Naive thymus-derived CD4-positive, alpha-beta T cell (primary cell): ENCODE results near the gene ARMC5. TPM values are rescaled to one million over a fixed set of nuclear protein-coding genes. Genes with fewer than 3 reads are reported as not detected.

Source experiments
- ATAC-seq: fragments of 150-1000 bp; cut with Tn5 transposase; 2 replicates; pipeline ENCODE4 v1.10.0; 2021; ENCODE audit warnings: mild to moderate bottlenecking, moderate library complexity
- CTCF ChIA-PET: fragments of 350-600 bp; sonication (Branson Sonifier 250); formaldehyde crosslinking; loops from one replicate; lab custom pipeline; 2021; ENCODE audit warnings: antibody characterized with exemption; lab: Charles Lee
- POLR2A ChIA-PET: fragments of 350-600 bp; sonication (Branson Sonifier 250); formaldehyde crosslinking; loops from one replicate; lab custom pipeline; 2021; ENCODE audit warnings: antibody characterized with exemption, inconsistent platforms; lab: Charles Lee
- DNase-seq, 9 donors: peaks; one replicate each; pipeline versions ENCODE4 v3.0.0 to v3.0.0-alpha.2; 2020 to 2022; ENCODE audit warnings: mixed read lengths in 1 of 9
- H3K27ac ChIP-seq: one replicate; pipeline ENCODE4 v1.7.0; 2013; ENCODE audit warnings: mild to moderate bottlenecking, low read depth, low read length, moderate library complexity
- H3K27me3 ChIP-seq, 2 donors: one replicate each; pipeline ENCODE4 v1.7.0; 2013; ENCODE audit warnings: low read length in 2 of 2, mild to moderate bottlenecking in 2 of 2, moderate library complexity in 2 of 2; ENCODE audit not compliant: control insufficient read depth in 2 of 2, insufficient read depth in 2 of 2
- H3K36me3 ChIP-seq, 3 experiments: 1 replicate in 2 of 3; 2 replicates in 1 of 3; pipeline ENCODE4 v1.7.0; 2013; ENCODE audit warnings: low read length in 3 of 3, mild to moderate bottlenecking in 3 of 3, moderate library complexity in 1 of 3; ENCODE audit not compliant: insufficient read depth in 3 of 3, control insufficient read depth in 2 of 3
- H3K4me1 ChIP-seq, 2 donors: one replicate each; pipeline ENCODE4 v1.7.0; 2013; ENCODE audit warnings: low read length in 2 of 2, mild to moderate bottlenecking in 2 of 2, moderate library complexity in 1 of 2; ENCODE audit not compliant: control insufficient read depth in 2 of 2, insufficient read depth in 2 of 2
- H3K4me3 ChIP-seq: 2 replicates; pipeline ENCODE4 v1.7.0; 2013; ENCODE audit warnings: mild to moderate bottlenecking, low read length
- H3K9me3 ChIP-seq, 3 experiments: 1 replicate in 2 of 3; 2 replicates in 1 of 3; pipeline ENCODE4 v1.7.0; 2013; ENCODE audit warnings: low read length in 3 of 3; ENCODE audit not compliant: control insufficient read depth in 2 of 3
- H3K27ac Mint-ChIP-seq, 9 donors: one replicate each; pipeline ENCODE4 v1.8.0; 2020 to 2022; ENCODE audit warnings: mixed read lengths in 9 of 9, mild to moderate bottlenecking in 8 of 9, moderate library complexity in 5 of 9, inconsistent platforms in 2 of 9
- H3K27me3 Mint-ChIP-seq, 5 donors: one replicate each; pipeline ENCODE4 v1.8.0; 2021 to 2022; ENCODE audit warnings: mixed read lengths in 5 of 5, mild to moderate bottlenecking in 1 of 5
- H3K36me3 Mint-ChIP-seq, 5 donors: one replicate each; pipeline ENCODE4 v1.8.0; 2020 to 2022; ENCODE audit warnings: mixed read lengths in 5 of 5, mild to moderate bottlenecking in 3 of 5, inconsistent platforms in 1 of 5
- H3K4me1 Mint-ChIP-seq, 7 donors: one replicate each; pipeline ENCODE4 v1.8.0; 2020 to 2022; ENCODE audit warnings: mixed read lengths in 7 of 7, mild to moderate bottlenecking in 3 of 7, inconsistent platforms in 1 of 7
- H3K4me3 Mint-ChIP-seq, 10 donors: one replicate each; pipeline ENCODE4 v1.8.0; 2020 to 2022; ENCODE audit warnings: mild to moderate bottlenecking in 10 of 10, mixed read lengths in 10 of 10, moderate library complexity in 6 of 10, inconsistent platforms in 2 of 10
- H3K9me3 Mint-ChIP-seq, 11 donors: one replicate each; pipeline ENCODE4 v1.8.0; 2020 to 2022; ENCODE audit warnings: mixed read lengths in 11 of 11, mild to moderate bottlenecking in 4 of 11, inconsistent platforms in 1 of 11, moderate library complexity in 1 of 11
- intact Hi-C, 2 donors: fragments of 100-400 bp; cut with micrococcal nuclease; formaldehyde crosslinking; loops; one replicate each; pipeline ENCODE4 v1.15.1; 2023
- polyA plus RNA-seq, 2 donors: library from polyadenylated mRNA; unstranded; fragments of 300-500 nt; fragmentation: Illumina TruSeq; gene quantifications; one replicate each; pipeline ENCODE4 v1.2.3, GENCODE V29; 2021
- total RNA-seq, 6 experiments: library from RNA in 5 of 6; stranded (reverse) in 5 of 6; gene quantifications; 1 replicate in 5 of 6; 2 replicates in 1 of 6; pipeline ENCODE4 v1.2.3 and lab custom pipeline; 2021 to 2026

The ARMC5 gene
- total and polyA plus RNA-seq, 7 experiments from 2014 or later = 6.2 to 14.4 (median 11.5) TPM

DNA sequence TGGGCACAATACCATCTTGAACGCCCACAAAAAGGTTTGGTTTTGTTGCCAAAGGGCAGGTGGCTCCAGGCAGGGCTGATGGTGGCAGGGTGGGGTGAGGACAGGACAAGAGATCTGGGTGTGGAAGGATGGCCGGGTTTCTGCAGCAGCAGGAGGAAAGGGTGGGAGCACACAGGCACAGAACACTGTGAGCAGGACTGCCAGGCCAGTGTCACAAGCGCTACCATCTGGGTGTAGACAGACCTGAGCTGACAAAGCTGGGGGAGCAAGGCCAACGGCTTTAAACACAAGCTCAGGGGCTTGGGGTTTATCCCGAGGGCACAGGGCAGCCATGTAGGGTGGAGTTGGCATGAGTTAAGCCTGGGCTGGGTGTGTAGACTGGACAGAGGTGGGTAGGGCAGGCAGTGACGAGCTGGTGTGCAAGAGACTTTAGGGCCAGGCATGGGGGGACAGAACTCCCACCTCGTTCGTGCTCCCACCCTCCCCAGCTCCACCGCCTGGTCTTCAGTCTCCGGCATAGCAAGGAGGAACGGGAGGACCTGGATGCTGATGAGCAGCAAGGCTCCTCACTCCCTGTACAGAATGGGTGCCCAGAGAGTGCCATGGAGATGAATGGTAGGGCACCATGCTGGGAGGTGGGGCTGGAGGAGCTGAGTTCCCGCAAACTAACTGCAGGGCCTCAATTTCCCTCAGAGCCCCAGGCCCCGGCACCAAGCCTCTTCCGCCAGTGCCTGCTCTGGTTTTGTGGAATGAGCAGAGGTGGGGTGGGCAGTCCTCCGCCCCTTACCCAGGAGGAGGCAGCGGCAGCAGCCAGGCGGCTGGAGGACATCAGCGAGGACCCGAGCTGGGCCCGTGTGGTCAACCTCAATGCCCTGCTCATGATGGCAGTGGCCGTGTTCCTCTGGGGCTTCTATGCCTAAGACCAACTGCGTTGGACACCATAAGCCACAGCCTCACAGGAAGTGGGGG lies 30.6 kb downstream of the ARMC5 start:
- no peak overlapping the region for H3K27ac ChIP-seq
- Mint-ChIP-seq H3K9me3 (no peaks in the 10 kb centered on the region), H3K27me3 (peaks cover 0 to 17% (median 0%) of the 10 kb centered on the region in 5 donors), H3K36me3 (peaks cover 4 to 14% (median 6%) of the 10 kb centered on the region in 5 donors), H3K4me1 (peaks cover 5 to 24% (median 13%) of the 10 kb centered on the region in 7 donors), H3K27ac (peak overlapping the region in 7 of 9 donors; percentile 25 to 72 (median 53)), H3K4me3 (peak overlapping the region in 9 of 10 donors; percentile 30 to 71 (median 42))
- intact Hi-C loops = loop anchor here in 1 of 2 donors (2.0 kb wide), 1 partner anchor 19 kb away; the partner anchor contains the start of gene RUSF1
- H3K36me3 ChIP-seq = peaks cover 0 to 36% (median 4%) of the 10 kb centered on the region in 3 experiments
- no peak overlapping the region for H3K4me3 ChIP-seq
- ChIA-PET POLR2A (interaction anchor here (0.8 to 3.7 kb wide), 5 partner anchors 7 to 18 kb away, joined by 3 to 15 read pairs (median 8); partner anchors contain the start of gene RUSF1), CTCF (interaction anchor here (0.8 kb wide), 1 partner anchor 106 kb away, joined by 3 read pairs; no protein-coding TSS in a partner anchor)
- DNase-seq (no peak), ATAC-seq (no peak)
- no peaks in the 10 kb centered on the region for H3K9me3 ChIP-seq
- no peaks in the 10 kb centered on the region for H3K27me3 ChIP-seq
- no peaks in the 10 kb centered on the region for H3K4me1 ChIP-seq

DNA sequence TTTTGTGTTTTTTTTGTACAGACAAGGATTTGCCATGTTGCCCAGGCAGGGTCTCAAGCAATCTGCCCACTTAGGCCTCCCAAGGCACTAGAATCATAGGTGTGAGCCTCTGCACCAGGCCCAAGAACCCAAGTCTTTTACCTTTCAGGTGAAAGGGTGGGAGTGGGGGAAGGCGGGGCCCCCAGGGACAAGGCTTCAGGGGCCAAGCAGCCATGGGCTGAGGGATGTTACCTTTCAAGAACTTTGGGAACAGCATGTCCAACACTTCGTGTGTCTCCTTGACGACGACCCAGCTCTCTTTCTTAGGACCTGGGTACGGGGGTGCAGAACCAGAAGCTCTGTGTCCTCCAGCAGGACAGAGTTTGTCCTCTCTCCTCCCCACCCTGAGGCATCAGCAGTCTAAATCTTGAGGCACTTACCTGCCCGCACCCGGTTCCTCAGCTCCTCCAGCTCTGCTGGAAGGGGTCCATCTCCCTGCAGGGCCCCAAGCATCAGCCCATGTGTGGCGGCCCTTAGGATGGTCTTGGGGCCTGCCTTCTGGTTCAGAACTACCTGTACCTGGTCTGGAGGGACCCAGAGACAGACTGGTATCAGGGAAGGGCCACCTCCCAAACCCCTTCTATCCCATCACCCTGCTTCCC lies 32.6 kb downstream of the ARMC5 start:
- Mint-ChIP-seq H3K27me3 (peaks cover 0 to 3% (median 0%) of the 10 kb centered on the region in 5 donors), H3K27ac (peak overlapping the region in 3 of 9 donors; percentile 25 to 53 (median 33)), H3K9me3 (no peaks in the 10 kb centered on the region), H3K36me3 (peaks cover 4 to 26% (median 6%) of the 10 kb centered on the region in 5 donors), H3K4me1 (peaks cover 0 to 12% (median 4%) of the 10 kb centered on the region in 7 donors), H3K4me3 (no peak overlapping the region)
- intact Hi-C loops = no loop called here
- DNase-seq (no peak), ATAC-seq (no peak)
- H3K27ac ChIP-seq = no peak overlapping the region
- no peaks in the 10 kb centered on the region for H3K4me1 ChIP-seq
- H3K36me3 ChIP-seq = peaks cover 0 to 56% (median 4%) of the 10 kb centered on the region in 3 experiments
- H3K9me3 ChIP-seq = no peaks in the 10 kb centered on the region
- POLR2A ChIA-PET = interaction anchor here (1.5 kb wide), 1 partner anchor 32 kb away, joined by 8 read pairs; no protein-coding TSS in a partner anchor
- CTCF ChIA-PET = no interaction called here
- H3K4me3 ChIP-seq = no peak overlapping the region
- H3K27me3 ChIP-seq = no peaks in the 10 kb centered on the region

DNA sequence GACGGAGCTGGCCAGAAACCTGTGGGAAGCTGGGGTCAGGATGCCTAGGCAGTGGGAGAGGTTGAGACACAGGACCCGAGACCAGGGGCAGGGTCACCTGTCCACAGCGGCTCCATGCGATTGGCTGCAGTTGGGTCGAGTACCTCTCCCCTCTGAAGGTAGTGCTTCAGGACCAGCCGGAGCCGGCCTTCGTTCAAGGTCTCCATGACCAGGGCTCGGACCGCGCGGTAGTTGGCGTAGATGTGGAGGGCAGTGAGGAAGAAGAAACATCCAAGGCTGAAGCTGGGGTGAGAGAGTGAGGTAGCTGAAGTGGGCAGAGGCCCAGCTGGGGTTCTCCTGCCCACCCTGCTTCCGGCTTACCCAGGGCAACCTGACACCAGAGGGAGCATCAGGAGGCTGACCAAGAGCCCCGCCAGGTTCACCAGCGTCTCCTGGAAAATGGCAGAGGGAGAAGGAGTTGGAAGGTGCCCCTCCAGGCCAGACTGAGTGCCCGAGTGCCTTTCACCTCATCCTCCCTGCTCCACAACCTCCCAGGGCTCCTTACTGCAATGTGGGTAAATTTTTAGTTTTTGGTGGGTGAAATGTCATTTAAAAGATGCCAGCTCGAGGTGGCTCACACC lies 34.3 kb downstream of the ARMC5 start:
- Mint-ChIP-seq H3K36me3 (peaks cover 6 to 41% (median 13%) of the 10 kb centered on the region in 5 donors), H3K27ac (peak overlapping the region in 2 of 9 donors; percentile 1 to 42), H3K4me1 (peaks cover 0 to 10% (median 3%) of the 10 kb centered on the region in 7 donors), H3K9me3 (no peaks in the 10 kb centered on the region), H3K4me3 (no peak overlapping the region), H3K27me3 (no peaks in the 10 kb centered on the region)
- POLR2A ChIA-PET = interaction anchor here (0.7 to 1.5 kb wide), 3 partner anchors 8 to 377 kb away, joined by 3 to 4 read pairs (median 3); no protein-coding TSS in a partner anchor
- Histone ChIP-seq H3K9me3 (no peaks in the 10 kb centered on the region), H3K27me3 (no peaks in the 10 kb centered on the region), H3K36me3 (peaks cover 0 to 70% (median 13%) of the 10 kb centered on the region in 3 experiments), H3K27ac (no peak overlapping the region), H3K4me1 (no peaks in the 10 kb centered on the region), H3K4me3 (no peak overlapping the region)
- ATAC-seq (no peak), DNase-seq (no peak)
- intact Hi-C loops = no loop called here
- CTCF ChIA-PET = interaction anchor here (0.6 kb wide), 1 partner anchor 897 kb away, joined by 4 read pairs; no protein-coding TSS in a partner anchor

DNA sequence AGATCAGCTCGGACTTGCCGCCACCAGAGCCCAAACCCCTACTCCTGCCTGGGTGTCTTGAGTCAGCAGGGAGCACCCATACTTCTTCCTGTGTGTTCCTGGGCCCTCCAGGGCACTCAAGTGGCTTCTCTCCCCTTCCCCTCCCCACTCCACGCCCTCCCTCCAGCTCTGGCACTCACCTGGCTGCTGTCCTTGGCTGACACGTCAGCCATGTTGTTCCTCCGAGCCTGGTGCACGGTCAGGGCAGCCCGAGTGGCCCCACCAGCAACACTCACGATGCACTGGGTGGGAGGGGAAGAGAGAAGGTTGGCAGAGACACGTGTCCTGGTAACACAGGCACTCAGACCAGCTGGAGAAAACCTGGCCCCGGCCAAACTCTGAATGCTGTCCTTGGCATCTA lies 37.4 kb downstream of the ARMC5 start:
- CTCF ChIA-PET = no interaction called here
- no peaks in the 10 kb centered on the region for H3K4me1 ChIP-seq
- no peak overlapping the region for H3K4me3 ChIP-seq
- no peaks in the 10 kb centered on the region for H3K9me3 ChIP-seq
- Mint-ChIP-seq H3K9me3 (no peaks in the 10 kb centered on the region), H3K4me1 (peaks cover 0 to 19% (median 5%) of the 10 kb centered on the region in 7 donors), H3K4me3 (no peak overlapping the region), H3K27ac (peak overlapping the region in 1 of 9 donors; percentile 32), H3K27me3 (no peaks in the 10 kb centered on the region), H3K36me3 (peaks cover 6 to 56% (median 14%) of the 10 kb centered on the region in 5 donors)
- H3K27me3 ChIP-seq = no peaks in the 10 kb centered on the region
- POLR2A ChIA-PET = interaction anchor here (1.6 kb wide), 1 partner anchor 8 kb away, joined by 8 read pairs; no protein-coding TSS in a partner anchor
- intact Hi-C loops = no loop called here
- H3K36me3 ChIP-seq = peaks cover 0 to 84% (median 17%) of the 10 kb centered on the region in 3 experiments
- H3K27ac ChIP-seq = no peak overlapping the region
- DNase-seq (no peak), ATAC-seq (no peak)

DNA sequence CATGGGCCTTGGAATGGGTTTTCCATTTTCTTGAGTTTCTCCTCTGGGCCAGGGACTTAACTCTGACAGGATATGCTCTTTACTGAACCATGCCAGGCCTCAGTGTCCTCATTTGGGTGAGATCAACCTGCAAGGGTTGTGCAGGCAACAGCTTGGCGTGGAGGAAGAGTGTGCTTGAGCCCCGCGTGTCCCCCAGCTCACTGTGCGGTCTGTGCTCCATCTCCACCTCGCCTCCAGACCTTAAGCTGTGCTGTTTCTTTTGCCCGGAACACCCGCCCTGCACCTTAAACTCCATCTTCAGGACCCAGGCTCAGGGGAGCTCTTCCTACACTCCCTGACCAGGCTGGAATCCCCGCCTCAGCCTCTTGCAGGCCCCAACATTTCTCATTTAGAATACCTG lies 39.2 kb downstream of the ARMC5 start:
- intact Hi-C loops = no loop called here
- H3K36me3 Mint-ChIP-seq = peaks cover 0 to 44% (median 9%) of the 10 kb centered on the region in 5 donors
- no peaks in the 10 kb centered on the region for H3K9me3 ChIP-seq
- no peak overlapping the region for H3K27ac Mint-ChIP-seq
- ATAC-seq (no peak), DNase-seq (no peak)
- POLR2A ChIA-PET = interaction anchor here (4.7 kb wide), 1 partner anchor 10 kb away, joined by 15 read pairs; no protein-coding TSS in a partner anchor
- peaks cover 0 to 26% (median 6%) of the 10 kb centered on the region in 7 donors for H3K4me1 Mint-ChIP-seq
- H3K27me3 ChIP-seq = no peaks in the 10 kb centered on the region
- no peak overlapping the region for H3K4me3 ChIP-seq
- H3K9me3 Mint-ChIP-seq = peaks cover 0 to 2% (median 0%) of the 10 kb centered on the region in 11 donors
- H3K4me3 Mint-ChIP-seq = no peak overlapping the region
- no peaks in the 10 kb centered on the region for H3K4me1 ChIP-seq
- CTCF ChIA-PET = interaction anchor here (1.2 kb wide), 1 partner anchor 371 kb away, joined by 3 read pairs; no protein-coding TSS in a partner anchor
- no peaks in the 10 kb centered on the region for H3K27me3 Mint-ChIP-seq
- peaks cover 0 to 67% (median 14%) of the 10 kb centered on the region in 3 experiments for H3K36me3 ChIP-seq
- H3K27ac ChIP-seq = no peak overlapping the region
